Dendritic cell treated with granulocyte-macrophage colony-stimulating factor and Interleukin-4, amounts not matched to agents 40 ng/mL and 50 ng/mL, for 4 days (primary cell): ENCODE data around the gene CFAP299.
"Not testable (repeated sequence)": the region's sequence is repeated elsewhere in the genome, so short reads cannot be mapped to it uniquely, and the experiment has no call there.

Experiments
- H3K27ac Mint-ChIP-seq: one replicate; pipeline ENCODE4 v1.8.0; 2022; ENCODE audit warnings: mild to moderate bottlenecking, mixed read lengths
- H3K27me3 Mint-ChIP-seq: one replicate; pipeline ENCODE4 v1.8.0; 2022; ENCODE audit warnings: mild to moderate bottlenecking, mixed read lengths
- H3K36me3 Mint-ChIP-seq: one replicate; pipeline ENCODE4 v1.8.0; 2022; ENCODE audit warnings: low read depth, mixed read lengths
- H3K4me1 Mint-ChIP-seq: one replicate; pipeline ENCODE4 v1.8.0; 2022; ENCODE audit warnings: low read depth, mixed read lengths
- H3K4me3 Mint-ChIP-seq: one replicate; pipeline ENCODE4 v1.8.0; 2022; ENCODE audit warnings: mild to moderate bottlenecking, moderate library complexity, mixed read lengths
- H3K9me3 Mint-ChIP-seq: one replicate; pipeline ENCODE4 v1.8.0; 2022; ENCODE audit warnings: mixed read lengths
- intact Hi-C: fragments of 100-400 bp; cut with micrococcal nuclease; formaldehyde crosslinking; loops from one replicate; pipeline ENCODE4 v1.15.0; 2022

The CFAP299 gene

GRCh38 chr4:80610845-80611677 lies 275.5 kb downstream of the CFAP299 start:
- H3K36me3 Mint-ChIP-seq: no peaks in the 10 kb centered on the region
- H3K4me1 Mint-ChIP-seq: no peaks in the 10 kb centered on the region
- H3K27ac Mint-ChIP-seq: no peak overlapping the region
- H3K4me3 Mint-ChIP-seq: no peak overlapping the region
- H3K27me3 Mint-ChIP-seq: no peaks in the 10 kb centered on the region
- intact Hi-C loops: no loop called here
- H3K9me3 Mint-ChIP-seq: no peaks in the 10 kb centered on the region

- no peaks in the 10 kb centered on the region for H3K27me3 Mint-ChIP-seq
- no peaks in the 10 kb centered on the region for H3K4me1 Mint-ChIP-seq
- no peaks in the 10 kb centered on the region for H3K9me3 Mint-ChIP-seq
- no peak overlapping the region for H3K4me3 Mint-ChIP-seq
- no peak overlapping the region for H3K27ac Mint-ChIP-seq
- no peaks in the 10 kb centered on the region for H3K36me3 Mint-ChIP-seq
- intact Hi-C loops: no loop called here
Measured at GRCh38 chr4:80611678-80611979, 276.1 kb downstream of the CFAP299 start.

- Mint-ChIP-seq H3K27me3 (no peaks in the 10 kb centered on the region), H3K9me3 (no peaks in the 10 kb centered on the region), H3K4me1 (no peaks in the 10 kb centered on the region), H3K27ac (no peak overlapping the region), H3K36me3 (no peaks in the 10 kb centered on the region), H3K4me3 (no peak overlapping the region)
- intact Hi-C loops: no loop called here
Measured at GRCh38 chr4:80613470-80613869, 277.9 kb downstream of the CFAP299 start.

- Mint-ChIP-seq H3K27me3 (no peaks in the 10 kb centered on the region), H3K4me1 (no peaks in the 10 kb centered on the region), H3K4me3 (no peak overlapping the region), H3K36me3 (no peaks in the 10 kb centered on the region), H3K27ac (no peak overlapping the region), H3K9me3 (no peaks in the 10 kb centered on the region)
- intact Hi-C loops: no loop called here
Measured at GRCh38 chr4:80614319-80614718, 278.8 kb downstream of the CFAP299 start.

- Mint-ChIP-seq H3K4me1 (no peaks in the 10 kb centered on the region), H3K4me3 (no peak overlapping the region), H3K9me3 (no peaks in the 10 kb centered on the region), H3K27ac (no peak overlapping the region), H3K27me3 (no peaks in the 10 kb centered on the region), H3K36me3 (no peaks in the 10 kb centered on the region)
- intact Hi-C loops: no loop called here
Measured at GRCh38 chr4:80615099-80615498, 279.6 kb downstream of the CFAP299 start.

GRCh38 chr4:80619070-80619674 lies 283.6 kb downstream of the CFAP299 start:
- no peaks in the 10 kb centered on the region for H3K4me1 Mint-ChIP-seq
- H3K4me3 Mint-ChIP-seq: no peak overlapping the region
- no peak overlapping the region for H3K27ac Mint-ChIP-seq
- no peaks in the 10 kb centered on the region for H3K36me3 Mint-ChIP-seq
- peaks cover 17% of the 10 kb centered on the region for H3K9me3 Mint-ChIP-seq
- no peaks in the 10 kb centered on the region for H3K27me3 Mint-ChIP-seq
- intact Hi-C loops: no loop called here

GRCh38 chr4:80631861-80632260 lies 296.3 kb downstream of the CFAP299 start:
- Mint-ChIP-seq H3K4me1 (no peaks in the 10 kb centered on the region), H3K4me3 (no peak overlapping the region), H3K27me3 (no peaks in the 10 kb centered on the region), H3K9me3 (peaks cover 12% of the 10 kb centered on the region), H3K36me3 (no peaks in the 10 kb centered on the region), H3K27ac (no peak overlapping the region)
- intact Hi-C loops: no loop called here

GRCh38 chr4:80637190-80637589 lies 301.7 kb downstream of the CFAP299 start:
- Mint-ChIP-seq H3K36me3 (no peaks in the 10 kb centered on the region), H3K4me3 (no peak overlapping the region), H3K4me1 (no peaks in the 10 kb centered on the region), H3K27me3 (no peaks in the 10 kb centered on the region), H3K9me3 (no peaks in the 10 kb centered on the region), H3K27ac (no peak overlapping the region)
- intact Hi-C loops: no loop called here

- no peaks in the 10 kb centered on the region for H3K36me3 Mint-ChIP-seq
- no peak overlapping the region for H3K27ac Mint-ChIP-seq
- H3K27me3 Mint-ChIP-seq: no peaks in the 10 kb centered on the region
- intact Hi-C loops: no loop called here
- H3K4me1 Mint-ChIP-seq: no peaks in the 10 kb centered on the region
- no peaks in the 10 kb centered on the region for H3K9me3 Mint-ChIP-seq
- no peak overlapping the region for H3K4me3 Mint-ChIP-seq
Measured at GRCh38 chr4:80646061-80646460, 310.5 kb downstream of the CFAP299 start.

GRCh38 chr4:80655662-80656061 lies 320.1 kb downstream of the CFAP299 start:
- no peaks in the 10 kb centered on the region for H3K27me3 Mint-ChIP-seq
- H3K9me3 Mint-ChIP-seq: no peaks in the 10 kb centered on the region
- no peak overlapping the region for H3K27ac Mint-ChIP-seq
- H3K4me1 Mint-ChIP-seq: no peaks in the 10 kb centered on the region
- no peak overlapping the region for H3K4me3 Mint-ChIP-seq
- intact Hi-C loops: no loop called here
- no peaks in the 10 kb centered on the region for H3K36me3 Mint-ChIP-seq

- H3K27me3 Mint-ChIP-seq, H3K27ac Mint-ChIP-seq, H3K9me3 Mint-ChIP-seq, H3K4me3 Mint-ChIP-seq, H3K36me3 Mint-ChIP-seq, intact Hi-C loops, H3K4me1 Mint-ChIP-seq: not testable (repeated sequence)
Measured at GRCh38 chr4:80670118-80670517, 334.6 kb downstream of the CFAP299 start.

GRCh38 chr4:80678413-80678812 lies 342.9 kb downstream of the CFAP299 start:
- intact Hi-C loops: no loop called here
- no peak overlapping the region for H3K27ac Mint-ChIP-seq
- H3K36me3 Mint-ChIP-seq: no peaks in the 10 kb centered on the region
- no peaks in the 10 kb centered on the region for H3K9me3 Mint-ChIP-seq
- H3K4me1 Mint-ChIP-seq: no peaks in the 10 kb centered on the region
- H3K4me3 Mint-ChIP-seq: no peak overlapping the region
- no peaks in the 10 kb centered on the region for H3K27me3 Mint-ChIP-seq

GRCh38 chr4:80680934-80681333 lies 345.4 kb downstream of the CFAP299 start:
- Mint-ChIP-seq H3K27ac (no peak overlapping the region), H3K27me3 (no peaks in the 10 kb centered on the region), H3K36me3 (no peaks in the 10 kb centered on the region), H3K4me1 (no peaks in the 10 kb centered on the region), H3K4me3 (no peak overlapping the region), H3K9me3 (no peaks in the 10 kb centered on the region)
- intact Hi-C loops: no loop called here

- no peak overlapping the region for H3K27ac Mint-ChIP-seq
- intact Hi-C loops: no loop called here
- no peaks in the 10 kb centered on the region for H3K27me3 Mint-ChIP-seq
- H3K4me3 Mint-ChIP-seq: no peak overlapping the region
- no peaks in the 10 kb centered on the region for H3K4me1 Mint-ChIP-seq
- H3K9me3 Mint-ChIP-seq: peaks cover 16% of the 10 kb centered on the region
- H3K36me3 Mint-ChIP-seq: no peaks in the 10 kb centered on the region
Measured at GRCh38 chr4:80685214-80685613, 349.7 kb downstream of the CFAP299 start.

GRCh38 chr4:80687736-80688135 lies 352.2 kb downstream of the CFAP299 start:
- intact Hi-C loops, H3K36me3 Mint-ChIP-seq, H3K4me3 Mint-ChIP-seq, H3K27ac Mint-ChIP-seq, H3K27me3 Mint-ChIP-seq, H3K4me1 Mint-ChIP-seq: not testable (repeated sequence)
- H3K9me3 Mint-ChIP-seq: peaks cover 16% of the 10 kb centered on the region
